Measurements from ENCODE around the gene CDH23.

The CDH23 gene

GRCh38 chr10:71777213-71777985 lies 380.7 kb downstream of the CDH23 start:
- in situ Hi-C loops (cut with MboI; ENCODE audit: low sequenced_read_pairs), result no loop called here
- no peak for DNase-seq (ENCODE audit: low spot score in 2 of 2)
- Histone ChIP-seq H3K36me3 (replicated peaks) (no peaks in the 10 kb centered on the region), H3K4me1 (peaks cover 2% of the 10 kb centered on the region), H3K9me3 (no peaks in the 10 kb centered on the region), H3K4me3 (no peak overlapping the region), H3K27me3 (ENCODE audit: low read depth) (no peaks in the 10 kb centered on the region)

- in situ Hi-C loops (cut with MboI; ENCODE audit: low sequenced_read_pairs), result no loop called here
- no peaks in the 10 kb centered on the region for H3K27me3 ChIP-seq (ENCODE audit: low read depth)
- no peaks in the 10 kb centered on the region for H3K36me3 ChIP-seq (replicated peaks)
- peaks cover 2% of the 10 kb centered on the region for H3K4me1 ChIP-seq
- H3K4me3 ChIP-seq, result no peak overlapping the region
- H3K9me3 ChIP-seq, result no peaks in the 10 kb centered on the region
- DNase-seq (ENCODE audit: low spot score in 2 of 2), result no peak
Measured at GRCh38 chr10:71778071-71778825, 381.5 kb downstream of the CDH23 start.

- H3K4me3 ChIP-seq, result no peak overlapping the region
- no peak for DNase-seq (ENCODE audit: low spot score in 2 of 2)
- no peaks in the 10 kb centered on the region for H3K27me3 ChIP-seq (ENCODE audit: low read depth)
- in situ Hi-C loops (cut with MboI; ENCODE audit: low sequenced_read_pairs), result no loop called here
- no peaks in the 10 kb centered on the region for H3K36me3 ChIP-seq (replicated peaks)
- no peaks in the 10 kb centered on the region for H3K9me3 ChIP-seq
- no peaks in the 10 kb centered on the region for H3K4me1 ChIP-seq
Measured at GRCh38 chr10:71779641-71780040, 382.9 kb downstream of the CDH23 start.

- no peaks in the 10 kb centered on the region for H3K27me3 ChIP-seq (ENCODE audit: low read depth)
- in situ Hi-C loops (cut with MboI; ENCODE audit: low sequenced_read_pairs), result no loop called here
Measured at GRCh38 chr10:71780156-71780555, 383.4 kb downstream of the CDH23 start.

GRCh38 chr10:71780719-71781118 lies 384.0 kb downstream of the CDH23 start:
- no peaks in the 10 kb centered on the region for H3K4me1 ChIP-seq
- H3K9me3 ChIP-seq, result no peaks in the 10 kb centered on the region
- H3K4me3 ChIP-seq, result no peak overlapping the region
- DNase-seq (ENCODE audit: low spot score in 2 of 2), result no peak
- H3K36me3 ChIP-seq (replicated peaks), result no peaks in the 10 kb centered on the region
- H3K27me3 ChIP-seq (ENCODE audit: low read depth), result no peaks in the 10 kb centered on the region
- in situ Hi-C loops (cut with MboI; ENCODE audit: low sequenced_read_pairs), result no loop called here

More at GRCh38 chr10:71780156-71780555, 383.4 kb downstream of the CDH23 start:
- Histone ChIP-seq H3K4me1 (no peaks in the 10 kb centered on the region), H3K36me3 (replicated peaks) (no peaks in the 10 kb centered on the region), H3K4me3 (no peak overlapping the region), H3K9me3 (no peaks in the 10 kb centered on the region)
- no peak for DNase-seq (ENCODE audit: low spot score in 2 of 2)

- DNase-seq (ENCODE audit: low spot score in 2 of 2), result no peak
- H3K4me1 ChIP-seq, result no peaks in the 10 kb centered on the region
- H3K27me3 ChIP-seq (ENCODE audit: low read depth), result no peaks in the 10 kb centered on the region
- no peaks in the 10 kb centered on the region for H3K9me3 ChIP-seq
- no peak overlapping the region for H3K4me3 ChIP-seq
- in situ Hi-C loops (cut with MboI; ENCODE audit: low sequenced_read_pairs), result no loop called here
- H3K36me3 ChIP-seq (replicated peaks), result no peaks in the 10 kb centered on the region
Measured at GRCh38 chr10:71782221-71782916, 385.6 kb downstream of the CDH23 start.

GRCh38 chr10:71782917-71783490 lies 386.3 kb downstream of the CDH23 start:
- DNase-seq (ENCODE audit: low spot score in 2 of 2), result no peak
- Histone ChIP-seq H3K4me1 (no peaks in the 10 kb centered on the region), H3K4me3 (no peak overlapping the region), H3K27me3 (ENCODE audit: low read depth) (no peaks in the 10 kb centered on the region), H3K9me3 (no peaks in the 10 kb centered on the region), H3K36me3 (replicated peaks) (no peaks in the 10 kb centered on the region)
- in situ Hi-C loops (cut with MboI; ENCODE audit: low sequenced_read_pairs), result no loop called here

GRCh38 chr10:71783917-71784678 lies 387.4 kb downstream of the CDH23 start:
- no peak for DNase-seq (ENCODE audit: low spot score in 2 of 2)
- Histone ChIP-seq H3K4me3 (no peak overlapping the region), H3K36me3 (replicated peaks) (no peaks in the 10 kb centered on the region), H3K27me3 (ENCODE audit: low read depth) (no peaks in the 10 kb centered on the region), H3K9me3 (no peaks in the 10 kb centered on the region), H3K4me1 (no peaks in the 10 kb centered on the region)
- in situ Hi-C loops (cut with MboI; ENCODE audit: low sequenced_read_pairs), result no loop called here

GRCh38 chr10:71784679-71785272 lies 388.1 kb downstream of the CDH23 start:
- H3K36me3 ChIP-seq (replicated peaks), result no peaks in the 10 kb centered on the region
- no peaks in the 10 kb centered on the region for H3K9me3 ChIP-seq
- in situ Hi-C loops (cut with MboI; ENCODE audit: low sequenced_read_pairs), result no loop called here
- H3K4me3 ChIP-seq, result no peak overlapping the region
- H3K4me1 ChIP-seq, result no peaks in the 10 kb centered on the region
- no peak for DNase-seq (ENCODE audit: low spot score in 2 of 2)
- H3K27me3 ChIP-seq (ENCODE audit: low read depth), result no peaks in the 10 kb centered on the region

GRCh38 chr10:71788954-71789353 lies 392.2 kb downstream of the CDH23 start:
- Histone ChIP-seq H3K9me3 (no peaks in the 10 kb centered on the region), H3K4me3 (no peak overlapping the region), H3K4me1 (no peaks in the 10 kb centered on the region), H3K36me3 (replicated peaks) (no peaks in the 10 kb centered on the region), H3K27me3 (ENCODE audit: low read depth) (no peaks in the 10 kb centered on the region)
- in situ Hi-C loops (cut with MboI; ENCODE audit: low sequenced_read_pairs), result no loop called here
- no peak for DNase-seq (ENCODE audit: low spot score in 2 of 2)

- H3K4me3 ChIP-seq, result no peak overlapping the region
- no peaks in the 10 kb centered on the region for H3K4me1 ChIP-seq
- H3K36me3 ChIP-seq (replicated peaks), result no peaks in the 10 kb centered on the region
- no peaks in the 10 kb centered on the region for H3K9me3 ChIP-seq
- in situ Hi-C loops (cut with MboI; ENCODE audit: low sequenced_read_pairs), result no loop called here
- no peak for DNase-seq (ENCODE audit: low spot score in 2 of 2)
- H3K27me3 ChIP-seq (ENCODE audit: low read depth), result no peaks in the 10 kb centered on the region
Measured at GRCh38 chr10:71789871-71790270, 393.2 kb downstream of the CDH23 start.

- no peaks in the 10 kb centered on the region for H3K9me3 ChIP-seq
- no peak for DNase-seq (ENCODE audit: low spot score in 2 of 2)
- in situ Hi-C loops (cut with MboI; ENCODE audit: low sequenced_read_pairs), result no loop called here
- H3K4me1 ChIP-seq, result no peaks in the 10 kb centered on the region
- no peak overlapping the region for H3K4me3 ChIP-seq
- no peaks in the 10 kb centered on the region for H3K27me3 ChIP-seq (ENCODE audit: low read depth)
- H3K36me3 ChIP-seq (replicated peaks), result no peaks in the 10 kb centered on the region
Measured at GRCh38 chr10:71790749-71791440, 394.2 kb downstream of the CDH23 start.

All from HAP-1 (cell line).